LoVo (cell line): ENCODE data around the gene GAS7.
A peak's percentile ranks its signal among the peaks of the same experiment; 100 is the strongest.

Source experiments
- DNase-seq: peaks from one replicate; pipeline ENCODE4 v3.0.0-alpha.2; 2016; ENCODE audit warnings: low spot score

Gene GAS7

DNA sequence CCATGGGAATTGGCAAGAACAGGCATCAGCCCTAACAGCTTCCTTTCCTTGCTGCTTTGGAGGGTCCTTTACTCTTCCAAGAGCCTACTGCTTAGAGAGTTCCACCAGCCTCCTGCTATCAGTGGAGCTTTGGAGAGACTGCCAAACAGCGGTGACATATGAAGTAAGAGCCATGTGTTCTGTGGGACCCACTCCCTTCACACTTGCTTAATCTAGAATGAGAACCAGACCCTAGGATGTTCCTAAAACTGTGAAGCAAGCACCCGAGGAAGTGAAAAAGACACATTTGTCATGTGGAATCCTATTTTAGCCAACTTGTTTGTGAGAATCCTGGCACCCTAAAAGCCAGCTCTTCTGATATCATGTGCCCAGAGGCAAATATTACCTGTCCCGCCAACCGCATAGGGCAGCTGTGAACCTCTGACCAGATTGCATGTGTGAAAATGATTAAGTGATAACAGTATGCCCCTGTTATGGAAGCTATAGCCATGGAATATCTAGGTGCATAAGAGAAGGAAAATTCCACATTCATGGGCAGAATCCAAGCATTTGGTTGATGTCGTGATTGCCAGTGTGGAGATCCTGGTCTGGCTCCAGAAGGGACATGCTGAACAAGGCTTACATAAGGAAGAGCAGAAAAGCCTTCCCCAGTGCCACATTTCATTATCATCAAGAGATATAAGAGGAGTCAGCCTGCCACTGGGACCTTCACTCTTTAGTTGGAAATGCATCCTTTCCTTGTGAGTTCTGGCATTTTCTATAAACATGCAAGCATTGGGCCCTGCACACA lies 312.1 kb downstream of the GAS7 start:
- no peak for DNase-seq

DNA sequence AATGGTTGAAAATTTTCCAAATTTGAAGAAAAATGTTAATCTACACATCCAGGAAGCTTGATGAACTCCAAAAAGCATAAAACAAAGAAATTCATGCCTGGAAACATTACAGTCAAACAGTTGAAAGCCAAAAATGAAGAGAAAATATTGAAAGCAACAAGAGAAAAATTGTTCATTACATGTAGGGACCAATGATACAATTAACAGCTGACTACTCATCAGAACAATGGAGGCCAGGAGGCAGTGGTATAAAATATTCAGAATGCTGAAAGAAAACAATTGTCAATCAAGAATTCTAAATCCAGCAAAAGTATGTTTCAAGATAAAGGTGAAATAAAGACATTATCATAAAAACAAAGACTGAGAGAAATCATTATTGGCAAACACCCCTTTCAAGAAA lies 315.0 kb downstream of the GAS7 start:
- no peak for DNase-seq

DNA sequence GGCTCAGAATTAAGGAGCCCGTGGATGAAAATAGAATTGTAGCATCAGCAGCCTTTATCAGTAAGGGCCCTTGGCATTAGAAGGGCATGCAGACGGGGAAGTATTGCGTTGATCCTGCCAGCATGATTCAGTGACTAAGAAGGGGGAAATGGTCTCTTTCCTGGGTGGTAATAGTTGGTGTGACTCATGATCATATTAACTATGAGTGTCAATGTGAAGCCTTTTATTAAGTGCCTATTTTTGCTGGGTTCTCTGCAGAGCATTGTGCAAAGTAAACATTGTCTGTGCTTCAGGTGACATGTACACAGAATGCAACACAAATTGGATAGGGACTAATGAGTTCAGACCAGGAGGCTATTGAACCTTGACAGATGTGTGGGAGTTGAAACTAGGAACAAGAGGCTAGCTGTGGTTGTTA lies 317.8 kb downstream of the GAS7 start:
- peak; percentile 75 for DNase-seq

DNA sequence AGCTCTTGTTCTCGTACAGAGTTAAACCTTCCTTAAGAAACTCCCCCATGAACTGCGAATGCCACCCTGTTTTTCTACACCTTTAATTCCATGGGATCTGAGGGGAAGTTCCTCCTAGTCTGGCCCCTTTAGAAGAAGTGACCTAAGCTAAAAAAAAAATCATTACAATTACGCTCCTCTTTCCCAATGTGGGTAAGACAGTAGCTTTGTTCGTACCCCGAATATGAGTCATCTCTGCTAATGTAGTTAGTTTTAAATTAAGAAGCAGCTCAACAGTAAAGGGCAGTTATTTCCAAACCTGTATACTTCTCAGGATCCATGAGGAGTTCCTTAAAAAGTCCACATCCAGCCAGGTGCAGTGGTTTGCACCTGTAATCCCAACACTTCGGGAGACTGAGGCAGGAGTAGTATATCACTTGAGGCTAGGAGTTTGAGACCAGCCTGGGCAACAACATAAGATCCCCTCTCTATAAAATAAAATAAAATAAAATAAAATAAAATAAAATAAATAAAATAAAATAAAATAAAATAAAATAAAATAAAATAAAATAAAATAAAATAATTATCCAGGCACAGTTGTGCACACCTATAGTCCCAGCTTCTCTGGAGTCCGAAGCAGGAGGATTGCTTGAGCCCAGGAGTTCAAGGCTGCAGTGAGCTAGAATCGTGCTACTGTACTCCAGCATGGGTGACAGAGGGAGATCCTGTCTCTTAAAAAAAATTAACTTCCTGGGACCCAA lies 319.4 kb downstream of the GAS7 start:
- DNase-seq = no peak

DNA sequence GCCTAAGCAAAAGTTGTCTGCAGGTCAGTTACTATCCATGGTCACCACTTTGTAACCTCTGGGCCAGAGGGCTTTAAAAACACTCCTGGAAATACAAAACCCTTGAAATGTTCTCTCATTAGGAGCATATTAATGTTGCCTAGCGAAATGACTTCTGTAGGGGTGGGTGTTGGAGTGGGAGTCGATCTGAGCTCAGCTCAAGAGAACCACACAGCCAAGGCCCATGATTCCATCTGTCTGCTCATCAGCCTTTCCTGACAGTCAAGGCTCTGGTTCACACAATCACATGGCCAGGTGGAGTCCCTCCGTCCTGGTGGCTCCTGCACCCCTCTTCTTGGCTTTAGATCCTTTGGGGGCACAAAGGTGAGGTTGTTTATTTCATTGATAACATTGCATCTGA lies 320.1 kb downstream of the GAS7 start:
- no peak for DNase-seq

DNA sequence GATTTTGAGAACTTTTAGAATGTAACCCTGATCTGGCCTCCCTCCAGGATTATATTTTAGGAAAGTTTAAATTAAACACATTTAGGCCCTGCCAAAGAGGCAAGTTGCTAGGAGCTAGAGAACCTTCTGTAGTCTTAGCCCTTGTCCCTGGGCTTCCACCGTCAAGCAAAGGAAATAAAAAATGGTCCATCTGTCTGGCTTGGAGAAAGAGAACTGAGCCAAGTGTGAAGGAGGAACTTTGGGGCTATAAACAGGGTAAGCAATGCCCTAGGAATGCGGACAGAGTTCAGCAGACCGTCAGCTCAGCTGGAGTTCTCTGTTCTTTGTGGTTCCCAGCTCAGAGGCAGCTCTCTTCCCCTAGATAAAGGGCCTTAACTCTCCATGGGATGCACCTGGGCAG lies 323.0 kb downstream of the GAS7 start:
- DNase-seq = peak; percentile 91

DNA sequence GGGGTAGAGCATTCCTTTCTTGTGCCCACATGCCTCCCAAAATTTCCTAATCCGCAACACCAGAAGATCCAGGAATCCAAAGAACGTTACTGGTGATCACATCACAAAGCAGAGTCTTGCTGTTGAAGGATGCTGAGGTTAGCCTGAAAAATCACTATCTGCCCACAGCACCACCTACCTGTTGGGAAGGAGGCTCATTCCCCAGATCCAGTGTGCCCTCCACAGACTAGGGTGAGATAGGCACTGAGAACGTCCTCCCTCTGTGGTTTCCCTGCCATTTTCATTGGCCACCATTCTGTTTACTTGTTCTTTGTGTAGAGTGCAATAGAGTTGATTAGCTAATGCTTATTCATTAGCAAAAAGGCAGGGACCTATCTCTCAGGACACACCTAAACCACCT lies 323.7 kb downstream of the GAS7 start:
- no peak for DNase-seq

DNA sequence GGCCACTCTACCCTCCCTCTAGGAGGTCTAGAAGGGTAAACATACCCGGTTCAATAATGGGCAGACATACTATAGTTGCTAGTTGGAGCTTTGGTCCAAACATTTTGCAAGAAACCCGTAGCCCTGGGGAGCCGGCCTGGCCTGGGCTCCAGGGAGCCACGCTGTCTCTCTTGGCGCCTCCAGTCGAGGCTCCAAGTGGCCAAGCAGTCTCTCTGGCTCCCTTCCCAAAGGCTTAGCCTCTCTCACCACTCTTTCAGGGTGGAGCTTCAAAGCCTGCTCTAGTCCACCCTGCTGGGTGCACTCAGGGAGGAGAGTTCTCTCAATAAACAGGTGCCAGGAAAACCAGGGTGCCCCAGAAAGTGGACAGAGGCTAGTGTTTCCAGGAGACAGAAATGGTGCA lies 325.6 kb downstream of the GAS7 start:
- peak; percentile 49 for DNase-seq

DNA sequence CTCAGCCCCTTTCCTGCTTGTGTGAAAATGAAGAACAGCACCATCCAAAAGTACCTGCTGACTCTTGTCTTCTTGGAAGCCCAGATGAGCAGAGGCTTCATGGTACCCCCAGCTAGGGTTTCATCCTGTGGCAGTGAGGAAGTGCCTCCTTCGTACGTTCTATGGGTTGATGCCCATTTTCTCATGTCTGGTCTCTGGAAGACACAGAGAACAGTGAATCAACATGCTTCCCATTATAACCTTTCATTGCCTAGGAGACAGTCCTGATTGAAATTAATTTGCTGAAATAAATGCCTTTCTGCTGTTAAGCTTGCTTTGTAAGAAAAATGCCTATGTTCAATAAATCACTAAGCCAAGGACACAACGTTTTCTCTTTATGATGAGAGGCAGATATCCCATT lies 329.9 kb downstream of the GAS7 start:
- no peak for DNase-seq

DNA sequence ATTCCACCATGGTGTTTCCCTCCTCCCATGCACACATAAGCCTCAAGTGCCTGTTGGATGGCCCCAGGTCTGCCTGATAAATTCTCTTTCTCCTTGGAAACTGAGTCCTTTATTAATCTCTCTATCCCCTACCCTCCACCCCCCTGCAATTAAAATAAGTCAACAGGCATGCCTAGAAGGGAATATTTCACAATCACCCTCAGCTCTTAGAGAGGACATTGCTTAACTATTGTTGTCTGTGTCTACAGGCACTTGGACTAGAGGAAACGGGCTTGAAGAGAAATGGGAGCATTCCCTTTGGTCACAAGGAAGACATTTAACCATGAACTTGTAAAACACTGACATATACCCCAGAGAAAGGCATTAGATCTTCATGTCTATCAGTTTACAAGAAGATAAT lies 332.8 kb downstream of the GAS7 start:
- no peak for DNase-seq

DNA sequence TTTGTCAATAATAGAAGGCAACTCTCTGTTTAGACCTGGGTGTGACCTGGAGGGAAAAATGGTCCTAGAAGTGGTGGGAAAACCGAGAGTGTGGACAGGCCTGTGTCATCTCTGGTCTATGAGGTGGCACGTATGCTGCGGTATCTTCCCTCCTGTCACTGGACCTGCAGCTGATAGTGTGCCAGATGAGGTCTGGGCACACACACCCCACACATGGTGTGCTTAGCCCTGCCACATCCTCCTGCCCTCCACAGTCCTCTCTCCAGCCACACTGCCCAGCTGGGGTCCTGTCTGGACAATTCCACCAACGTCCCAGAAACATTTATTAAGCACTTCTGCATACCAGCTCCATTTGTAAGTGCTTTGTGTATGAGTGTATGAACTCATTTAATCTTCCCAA lies 335.5 kb downstream of the GAS7 start:
- DNase-seq = no peak

DNA sequence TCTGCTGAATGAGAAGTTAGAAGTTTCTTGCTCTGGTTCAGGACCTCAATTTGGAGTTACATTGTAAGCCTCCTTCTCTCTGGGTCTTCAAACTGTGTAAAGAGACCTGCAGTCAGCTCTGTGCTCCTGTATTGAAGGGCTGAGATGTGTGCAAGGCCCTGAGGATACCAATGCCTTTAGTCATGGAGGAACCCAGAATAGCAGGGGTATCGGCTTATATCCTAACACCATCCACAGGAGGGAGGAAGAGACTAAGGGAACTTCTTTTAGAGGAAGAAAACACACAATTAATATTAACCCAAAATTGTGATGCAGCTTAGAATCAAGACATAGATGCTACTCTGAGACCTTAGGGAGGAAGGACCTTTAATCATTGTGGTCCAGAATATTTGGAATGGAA lies 336.2 kb downstream of the GAS7 start:
- no peak for DNase-seq

DNA sequence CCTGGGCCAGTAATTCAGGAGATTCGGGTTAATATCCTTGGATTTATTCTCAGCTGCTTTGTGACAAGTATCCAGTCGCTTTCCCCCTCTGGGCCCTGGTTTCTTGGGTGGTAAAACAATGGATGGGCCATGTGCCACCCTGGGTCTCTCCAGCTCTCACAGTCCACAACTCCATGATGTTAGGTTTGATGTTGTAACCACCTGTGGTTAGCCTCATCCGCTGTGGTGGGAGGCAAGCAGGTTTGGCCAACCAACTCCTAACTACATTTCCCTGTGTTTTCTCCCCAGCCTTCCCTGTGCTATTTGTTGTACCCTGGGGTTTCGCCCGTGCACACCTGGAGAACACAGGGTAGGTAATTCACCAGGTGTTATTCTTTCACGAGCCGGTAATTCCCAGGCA lies 337.6 kb downstream of the GAS7 start:
- no peak for DNase-seq
